Left colon (tissue), 2 donors: ENCODE measurements around the gene RBM4. TPM values are rescaled to one million over a fixed set of nuclear protein-coding genes. Genes with fewer than 3 reads are reported as not detected.
A peak's percentile ranks its signal among the peaks of the same experiment; 100 is the strongest.

Source experiments
- ATAC-seq: fragments of 200-7000 bp; cut with Tn5 transposase; one replicate; pipeline ENCODE4 v1.9.1; 2020; ENCODE audit warnings: mild to moderate bottlenecking, moderate library complexity
- DNase-seq, 2 donors: peaks; one replicate each; pipeline ENCODE4 v3.0.0-alpha.2; 2020
- intact Hi-C, 2 donors: fragments of 100-400 bp; cut with DNase I in 1 of 2; cut with micrococcal nuclease in 1 of 2; formaldehyde crosslinking; loops; one replicate each; pipeline versions ENCODE4 v1.11.2 to v1.14.0; 2022; cut with DNase I, micrococcal nuclease
- total RNA-seq, 2 donors: library from RNA; stranded (reverse); fragmentation: NEBNext Ultra II Directional; extraction: Animal tissue kit (Norgen Biotek cat#: 25700); gene quantifications; one replicate each; pipeline ENCODE4 v1.2.1, GENCODE V29; 2021
- donor health status: DM: no; HTN: no; CAD: no.
- donor health status: DM: yes; HTN: yes; CAD: no.

RBM4 gene
- total RNA-seq, 2 donors from 2014 or later: 90.7 to 92.9 TPM

- intact Hi-C loops: no loop called here
- no peak for ATAC-seq
- DNase-seq: no peak
Observed at GRCh38 chr11:66609721-66610617, 28.5 kb upstream of the RBM4 start.

- ATAC-seq: no peak
- intact Hi-C loops: no loop called here
- no peak for DNase-seq
Observed at GRCh38 chr11:66612458-66612857, 26.0 kb upstream of the RBM4 start.

GRCh38 chr11:66614073-66614472, 24.4 kb upstream of the RBM4 start:
- ATAC-seq (no peak), DNase-seq (no peak)
- intact Hi-C loops: no loop called here

- DNase-seq (peak; percentile 98 to 100), ATAC-seq (peak; percentile 89)
- intact Hi-C loops: no loop called here
Observed at GRCh38 chr11:66616379-66617154, 21.9 kb upstream of the RBM4 start, which contains the start of gene RBM14. Gene RBM14 (plus strand): TSS chr11:66616630. CDS start chr11:66616721, 91 bp downstream.

- intact Hi-C loops: no loop called here
- ATAC-seq (peak; percentile 64), DNase-seq (peak in 1 of 2 donors; percentile 88)
Observed at GRCh38 chr11:66617155-66617834, 21.2 kb upstream of the RBM4 start.

- intact Hi-C loops: no loop called here
- DNase-seq: no peak
- no peak for ATAC-seq
Observed at GRCh38 chr11:66619080-66619554, 19.4 kb upstream of the RBM4 start.

GRCh38 chr11:66624450-66624849, 14.1 kb upstream of the RBM4 start:
- DNase-seq (no peak), ATAC-seq (no peak)
- intact Hi-C loops: no loop called here

GRCh38 chr11:66625041-66625751, 13.3 kb upstream of the RBM4 start:
- ATAC-seq: peak; percentile 8

GRCh38 chr11:66625752-66626149, 12.8 kb upstream of the RBM4 start:
- DNase-seq: no peak
- ATAC-seq: no peak
- intact Hi-C loops: no loop called here

More at GRCh38 chr11:66625041-66625751, 13.3 kb upstream of the RBM4 start:
- intact Hi-C loops: no loop called here
- DNase-seq: no peak

- DNase-seq: no peak
- ATAC-seq: no peak
- intact Hi-C loops: no loop called here
Observed at GRCh38 chr11:66626382-66626781, 12.1 kb upstream of the RBM4 start.

- ATAC-seq (no peak), DNase-seq (no peak)
- intact Hi-C loops: no loop called here
Observed at GRCh38 chr11:66626926-66627325, 11.6 kb upstream of the RBM4 start.

GRCh38 chr11:66628061-66628603, 10.4 kb upstream of the RBM4 start:
- intact Hi-C loops: no loop called here
- DNase-seq (no peak), ATAC-seq (no peak)

GRCh38 chr11:66629356-66629755, 9.1 kb upstream of the RBM4 start:
- no peak for ATAC-seq
- intact Hi-C loops: no loop called here
- DNase-seq: no peak

- ATAC-seq: peak; percentile 10
- intact Hi-C loops: no loop called here
- DNase-seq: no peak
Observed at GRCh38 chr11:66631883-66632282, 6.6 kb upstream of the RBM4 start.

GRCh38 chr11:66632952-66633351, 5.6 kb upstream of the RBM4 start:
- ATAC-seq (no peak), DNase-seq (no peak)
- intact Hi-C loops: no loop called here

- ATAC-seq: no peak
- no peak for DNase-seq
Observed at GRCh38 chr11:66636411-66636810, 2.1 kb upstream of the RBM4 start.

GRCh38 chr11:66637557-66638176, 836 bp upstream of the RBM4 start:
- intact Hi-C loops: no loop called here
- ATAC-seq (no peak), DNase-seq (no peak)

More at GRCh38 chr11:66636411-66636810, 2.1 kb upstream of the RBM4 start:
- intact Hi-C loops: no loop called here
